ENCODE measurements around the gene PDSS1. TPM values are rescaled to one million over a fixed set of nuclear protein-coding genes. Genes with fewer than 3 reads are reported as not detected.

Gene PDSS1
- total RNA-seq, 1 experiment from 2014 or later: 15.4 TPM

DNA sequence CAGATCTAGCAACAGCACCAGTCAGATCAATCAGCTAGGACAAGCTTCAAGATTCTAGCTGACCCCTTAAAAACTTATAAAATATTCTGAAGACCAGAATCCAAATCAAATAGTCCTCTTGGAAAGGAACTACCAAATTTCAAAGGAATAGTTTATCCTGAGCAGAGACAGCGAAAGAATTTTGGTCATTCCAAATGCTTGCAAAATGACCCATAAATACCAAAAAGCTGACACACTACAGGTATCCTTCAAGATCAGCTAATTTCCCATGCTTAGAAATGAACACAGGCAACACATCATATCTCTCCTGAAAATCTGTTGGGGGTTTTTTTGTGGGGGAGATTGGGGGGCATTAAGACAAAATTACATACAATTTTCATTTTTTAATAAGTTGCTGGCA, 78.8 kb downstream of the PDSS1 start:
- Mint-ChIP-seq H3K36me3 (ENCODE audit: insufficient read depth, unreplicated experiment) (no peaks in the 10 kb centered on the region), H3K4me3 (ENCODE audit: low read depth, unreplicated experiment) (no peak overlapping the region), H3K9me3 (ENCODE audit: low read depth, unreplicated experiment) (no peaks in the 10 kb centered on the region), H3K4me1 (ENCODE audit: low read depth, unreplicated experiment) (peaks cover 2% of the 10 kb centered on the region), H3K27ac (ENCODE audit: unreplicated experiment) (no peak overlapping the region), H3K27me3 (ENCODE audit: unreplicated experiment) (no peaks in the 10 kb centered on the region)
- intact Hi-C loops (cut with micrococcal nuclease; ENCODE audit: unreplicated experiment): no loop called here
- no TSS peak for BruUV-seq (replicated peaks)
- CTCF ChIA-PET: no interaction called here
- no peak for TF ChIP-seq CTCF (IDR thresholded peaks at IDR 0.05; ENCODE audit: unreplicated experiment)
- no peak for DNase-seq

GRCh38 chr10:26777686-26778085, 80.2 kb downstream of the PDSS1 start:
- BruUV-seq (replicated peaks): no TSS peak
- H3K9me3 Mint-ChIP-seq (ENCODE audit: low read depth, unreplicated experiment): no peaks in the 10 kb centered on the region
- no peaks in the 10 kb centered on the region for H3K36me3 Mint-ChIP-seq (ENCODE audit: insufficient read depth, unreplicated experiment)
- no peak overlapping the region for H3K27ac Mint-ChIP-seq (ENCODE audit: unreplicated experiment)
- CTCF ChIA-PET: no interaction called here
- no peaks in the 10 kb centered on the region for H3K27me3 Mint-ChIP-seq (ENCODE audit: unreplicated experiment)
- H3K4me1 Mint-ChIP-seq (ENCODE audit: low read depth, unreplicated experiment): peaks cover 16% of the 10 kb centered on the region
- DNase-seq: no peak
- intact Hi-C loops (cut with micrococcal nuclease; ENCODE audit: unreplicated experiment): no loop called here
- H3K4me3 Mint-ChIP-seq (ENCODE audit: low read depth, unreplicated experiment): no peak overlapping the region
- no peak for TF ChIP-seq CTCF (IDR thresholded peaks at IDR 0.05; ENCODE audit: unreplicated experiment)

- H3K4me1 Mint-ChIP-seq (ENCODE audit: low read depth, unreplicated experiment): peaks cover 33% of the 10 kb centered on the region
- CTCF ChIA-PET: no interaction called here
- H3K27ac Mint-ChIP-seq (ENCODE audit: unreplicated experiment): no peak overlapping the region
- H3K36me3 Mint-ChIP-seq (ENCODE audit: insufficient read depth, unreplicated experiment): no peaks in the 10 kb centered on the region
- DNase-seq: no peak
- BruUV-seq (replicated peaks): no TSS peak
- no peak overlapping the region for H3K4me3 Mint-ChIP-seq (ENCODE audit: low read depth, unreplicated experiment)
- H3K27me3 Mint-ChIP-seq (ENCODE audit: unreplicated experiment): no peaks in the 10 kb centered on the region
- intact Hi-C loops (cut with micrococcal nuclease; ENCODE audit: unreplicated experiment): no loop called here
- no peaks in the 10 kb centered on the region for H3K9me3 Mint-ChIP-seq (ENCODE audit: low read depth, unreplicated experiment)
- TF ChIP-seq CTCF (IDR thresholded peaks at IDR 0.05; ENCODE audit: unreplicated experiment): no peak
These were observed 81.8 kb downstream of the PDSS1 start for GRCh38 chr10:26779176-26779860.

GRCh38 chr10:26780106-26780792, 82.7 kb downstream of the PDSS1 start:
- Mint-ChIP-seq H3K27me3 (ENCODE audit: unreplicated experiment) (no peaks in the 10 kb centered on the region), H3K4me3 (ENCODE audit: low read depth, unreplicated experiment) (no peak overlapping the region), H3K9me3 (ENCODE audit: low read depth, unreplicated experiment) (no peaks in the 10 kb centered on the region), H3K4me1 (ENCODE audit: low read depth, unreplicated experiment) (peaks cover 39% of the 10 kb centered on the region), H3K27ac (ENCODE audit: unreplicated experiment) (peak overlapping the region; percentile 75), H3K36me3 (ENCODE audit: insufficient read depth, unreplicated experiment) (no peaks in the 10 kb centered on the region)
- intact Hi-C loops (cut with micrococcal nuclease; ENCODE audit: unreplicated experiment): no loop called here
- no peak for DNase-seq
- CTCF ChIA-PET: interaction anchor here (1.0 to 1.5 kb wide), 4 partner anchors 14 to 99 kb away, joined by 3 read pairs; no protein-coding TSS in a partner anchor
- no peak for TF ChIP-seq CTCF (IDR thresholded peaks at IDR 0.05; ENCODE audit: unreplicated experiment)
- BruUV-seq (replicated peaks): no TSS peak

All from Calu3 (cell line).